GM19397 (cell line): ENCODE data around the gene SNX33.
"Not testable (repeated sequence)": the region's sequence is repeated elsewhere in the genome, so short reads cannot be mapped to it uniquely, and the experiment has no call there.

Source experiments
- ATAC-seq: cut with Tn5 transposase; IDR thresholded peaks from one replicate; pipeline ENCODE4 v1.9.1; 2021; ENCODE audit warnings: mild to moderate bottlenecking, moderate library complexity; ENCODE audit not compliant: unreplicated experiment

Gene SNX33

GRCh38 chr15:75682181-75683135, 34.7 kb downstream of the SNX33 start:
- ATAC-seq = no peak

- ATAC-seq = not testable (repeated sequence)
Measured at GRCh38 chr15:75683646-75684312, 36.1 kb downstream of the SNX33 start.

- ATAC-seq = no peak
Measured at GRCh38 chr15:75684648-75685047, 36.9 kb downstream of the SNX33 start.

GRCh38 chr15:75685195-75685594, 37.5 kb downstream of the SNX33 start:
- ATAC-seq = no peak

- ATAC-seq = not testable (repeated sequence)
Measured at GRCh38 chr15:75686212-75686642, 38.5 kb downstream of the SNX33 start.

- no peak for ATAC-seq
Measured at GRCh38 chr15:75687486-75688277, 40.0 kb downstream of the SNX33 start.

GRCh38 chr15:75688278-75688557, 40.5 kb downstream of the SNX33 start:
- ATAC-seq = no peak

- ATAC-seq = no peak
Measured at GRCh38 chr15:75688831-75689230, 41.1 kb downstream of the SNX33 start.

- ATAC-seq = not testable (repeated sequence)
Measured at GRCh38 chr15:75689429-75689828, 41.7 kb downstream of the SNX33 start.

GRCh38 chr15:75692311-75692710, 44.6 kb downstream of the SNX33 start:
- ATAC-seq = not testable (repeated sequence)

GRCh38 chr15:75693028-75693427, 45.3 kb downstream of the SNX33 start:
- ATAC-seq = not testable (repeated sequence)

- ATAC-seq = no peak
Measured at GRCh38 chr15:75693501-75694240, 46.0 kb downstream of the SNX33 start.

- no peak for ATAC-seq
Measured at GRCh38 chr15:75694241-75695182, 46.8 kb downstream of the SNX33 start.

- no peak for ATAC-seq
Measured at GRCh38 chr15:75695220-75695619, 47.5 kb downstream of the SNX33 start.

GRCh38 chr15:75695634-75696310, 48.1 kb downstream of the SNX33 start:
- no peak for ATAC-seq

GRCh38 chr15:75696311-75696720, 48.6 kb downstream of the SNX33 start:
- ATAC-seq = no peak

GRCh38 chr15:75696854-75697259, 49.1 kb downstream of the SNX33 start:
- ATAC-seq = no peak

- ATAC-seq = no peak
Measured at GRCh38 chr15:75697523-75697922, 49.8 kb downstream of the SNX33 start.
